PC-3 (cell line): ENCODE results near the gene MXD3. TPM values are rescaled to one million over a fixed set of nuclear protein-coding genes. Genes with fewer than 3 reads are reported as not detected.

Experiments used
- ATAC-seq: fragments of 200-7000 bp; cut with Tn5 transposase; 2 replicates; pipeline ENCODE4 v1.9.1; 2020; ENCODE audit warnings: mild to moderate bottlenecking, moderate library complexity
- BruUV-seq: library from RNA; stranded (reverse); fragments of 400-500 nt; replicated peaks from 2 replicates; lab custom pipeline; 2021; lab: Mats Ljungman, UMichigan
- CTCF ChIA-PET: fragments of 300-600 bp; sonication (Branson Sonifier 250); formaldehyde crosslinking; loops from one replicate; lab custom pipeline; 2022; ENCODE audit warnings: antibody characterized with exemption; lab: Charles Lee
- POLR2A ChIA-PET: fragments of 300-600 bp; sonication (Branson Sonifier 250); formaldehyde crosslinking; loops from one replicate; lab custom pipeline; 2022; ENCODE audit warnings: antibody characterized with exemption; ENCODE audit not compliant: unreplicated experiment; lab: Charles Lee
- DNase-seq: peaks from one replicate; pipeline ENCODE4 v3.0.0-alpha.2; 2015
- H2AFZ ChIP-seq: fragments of 300-600 bp; sonication (generic); 2 replicates; pipeline ENCODE4 v1.6.0; 2016; ENCODE audit warnings: antibody characterized with exemption, low read length
- H3F3A ChIP-seq: fragments of 300-600 bp; sonication (generic); one replicate; pipeline ENCODE4 v1.6.0; 2017; ENCODE audit warnings: antibody characterized with exemption, low read length, control low read depth, mild to moderate bottlenecking; ENCODE audit not compliant: unreplicated experiment
- H3K27ac ChIP-seq: fragments of 300-600 bp; sonication (generic); 2 replicates; pipeline ENCODE4 v1.5.1; 2016; ENCODE audit warnings: mild to moderate bottlenecking, low read length
- H3K27me3 ChIP-seq: fragments of 300-600 bp; sonication (generic); 2 replicates; pipeline ENCODE4 v1.6.1; 2016; ENCODE audit warnings: low read length, mixed read lengths
- H3K36me3 ChIP-seq: fragments of 300-600 bp; sonication (generic); 2 replicates; pipeline ENCODE4 v1.6.1; 2016; ENCODE audit warnings: low read depth, mixed run types, low read length, mixed read lengths
- H3K4me1 ChIP-seq: fragments of 300-600 bp; sonication (generic); 2 replicates; pipeline ENCODE4 v1.5.1; 2016; ENCODE audit warnings: low read length; ENCODE audit not compliant: insufficient read depth
- H3K4me2 ChIP-seq: fragments of 300-600 bp; sonication (generic); 2 replicates; pipeline ENCODE4 v1.6.0; 2016; ENCODE audit warnings: low read length
- H3K4me3 ChIP-seq: fragments of 300-600 bp; sonication (generic); 2 replicates; pipeline ENCODE4 v1.5.1; 2016; ENCODE audit warnings: mild to moderate bottlenecking, low read length, mixed read lengths
- H3K79me2 ChIP-seq: fragments of 300-600 bp; sonication (generic); 2 replicates; pipeline ENCODE4 v1.6.1; 2017; ENCODE audit warnings: low read length, mixed read lengths
- H3K9ac ChIP-seq: fragments of 300-600 bp; sonication (generic); 2 replicates; pipeline ENCODE4 v1.6.0; 2016; ENCODE audit warnings: mild to moderate bottlenecking, low read length
- H3K9me2 ChIP-seq: fragments of 300-600 bp; sonication (generic); replicated peaks from 2 replicates; pipeline ENCODE4 v1.6.1; 2016; ENCODE audit warnings: mixed run types, low read length, mixed read lengths
- H3K9me3 ChIP-seq: fragments of 300-600 bp; sonication (generic); 2 replicates; pipeline ENCODE4 v1.6.1; 2016; ENCODE audit warnings: low read length, mixed read lengths
- H4K20me1 ChIP-seq: fragments of 300-600 bp; sonication (generic); 2 replicates; pipeline ENCODE4 v1.6.1; 2016; ENCODE audit warnings: low read length, mixed read lengths
- EZH2 ChIP-seq: fragments of 300-600 bp; sonication (generic); IDR thresholded peaks from one replicate; pipeline ENCODE4 v1.6.1; 2017; ENCODE audit warnings: antibody characterized with exemption, mild to moderate bottlenecking, low read length; ENCODE audit not compliant: unreplicated experiment
- EZH2phosphoT487 ChIP-seq: fragments of 300-600 bp; sonication (generic); IDR thresholded peaks from 2 replicates; pipeline ENCODE4 v1.6.1; 2018; ENCODE audit warnings: mild to moderate bottlenecking, antibody characterized with exemption, low read length, borderline replicate concordance
- intact Hi-C: fragments of 100-400 bp; cut with micrococcal nuclease; formaldehyde crosslinking; loops from 2 replicates; pipeline ENCODE4 v1.9.0; 2023
- total RNA-seq: library from RNA; depleted of rRNA; stranded (reverse); fragments of >200 nt; gene quantifications from 2 replicates; pipeline ENCODE4 v1.2.3, GENCODE V29; 2014
- TF ChIP-seq, protein P1 (sequence below): fragments of 300-600 bp; sonication (generic); conservative IDR thresholded peaks from 2 replicates; pipeline ENCODE4 v1.5.1; 2017; ENCODE audit warnings: antibody characterized with exemption, low read depth, mild to moderate bottlenecking, low read length

The MXD3 gene
- total RNA-seq, 1 experiment from 2014 or later: 45.7 TPM

DNA sequence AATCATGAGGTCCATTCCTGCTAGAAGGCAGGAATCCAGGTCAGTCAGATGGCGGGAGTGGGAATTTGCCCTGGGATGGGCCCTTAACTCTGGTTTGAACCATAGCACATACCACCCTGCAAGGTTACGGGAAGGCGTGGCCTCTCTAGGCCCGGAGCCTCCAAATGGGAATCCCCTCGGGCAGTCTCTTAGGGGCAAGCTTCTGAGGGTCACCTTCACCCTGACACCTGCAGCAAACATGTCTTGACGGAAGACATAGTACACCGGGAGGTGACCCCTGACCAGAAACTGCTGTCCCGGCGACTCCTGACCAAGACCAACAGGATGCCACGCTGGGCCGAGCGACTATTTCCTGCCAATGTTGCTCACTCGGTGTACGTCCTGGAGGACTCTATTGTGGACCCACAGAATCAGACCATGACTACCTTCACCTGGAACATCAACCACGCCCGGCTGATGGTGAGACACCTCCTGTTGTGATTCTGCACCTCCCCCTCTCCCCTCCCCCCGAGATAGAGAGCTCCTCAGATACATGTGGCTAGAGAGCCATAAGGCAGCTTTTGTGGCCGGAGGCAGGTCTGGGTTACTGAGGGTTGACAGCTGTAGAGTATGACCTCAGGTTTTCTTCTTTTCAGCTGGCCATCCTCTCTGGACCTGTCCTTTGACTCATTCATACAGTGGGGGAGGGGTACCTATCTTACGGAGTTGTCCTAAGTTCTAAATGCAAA, 7.1 kb downstream of the MXD3 start:
- intact Hi-C loops: loop anchor here (5.0 kb wide), 2 partner anchors 172 to 193 kb away; partner anchors contain the start of genes NSD1 and PDLIM7
- Histone ChIP-seq H3K4me3 (peak overlapping the region; percentile 86), H3K9ac (peak overlapping the region; percentile 89), H3K4me2 (peak overlapping the region; percentile 97), H3K27ac (peak overlapping the region; percentile 92), H4K20me1 (peaks cover 25% of the 10 kb centered on the region), H3K36me3 (peaks cover 18% of the 10 kb centered on the region; the same call in 1 of the 2 replicates), H3K79me2 (peaks cover 50% of the 10 kb centered on the region), H3F3A (peaks cover 19% of the 10 kb centered on the region), H3K9me3 (no peaks in the 10 kb centered on the region), H2AFZ (no peak overlapping the region), H3K4me1 (peaks cover 48% of the 10 kb centered on the region), H3K9me2 (no peaks in the 10 kb centered on the region), H3K27me3 (no peaks in the 10 kb centered on the region)
- DNase-seq (peak; percentile 57), ATAC-seq (no peak)
- ChIA-PET POLR2A (no interaction called here), CTCF (no interaction called here)
- BruUV-seq: TSS peak; percentile 54
- TF ChIP-seq EZH2phosphoT487: no peak
- no peak for TF ChIP-seq EZH2
- TF ChIP-seq, protein P1, sequence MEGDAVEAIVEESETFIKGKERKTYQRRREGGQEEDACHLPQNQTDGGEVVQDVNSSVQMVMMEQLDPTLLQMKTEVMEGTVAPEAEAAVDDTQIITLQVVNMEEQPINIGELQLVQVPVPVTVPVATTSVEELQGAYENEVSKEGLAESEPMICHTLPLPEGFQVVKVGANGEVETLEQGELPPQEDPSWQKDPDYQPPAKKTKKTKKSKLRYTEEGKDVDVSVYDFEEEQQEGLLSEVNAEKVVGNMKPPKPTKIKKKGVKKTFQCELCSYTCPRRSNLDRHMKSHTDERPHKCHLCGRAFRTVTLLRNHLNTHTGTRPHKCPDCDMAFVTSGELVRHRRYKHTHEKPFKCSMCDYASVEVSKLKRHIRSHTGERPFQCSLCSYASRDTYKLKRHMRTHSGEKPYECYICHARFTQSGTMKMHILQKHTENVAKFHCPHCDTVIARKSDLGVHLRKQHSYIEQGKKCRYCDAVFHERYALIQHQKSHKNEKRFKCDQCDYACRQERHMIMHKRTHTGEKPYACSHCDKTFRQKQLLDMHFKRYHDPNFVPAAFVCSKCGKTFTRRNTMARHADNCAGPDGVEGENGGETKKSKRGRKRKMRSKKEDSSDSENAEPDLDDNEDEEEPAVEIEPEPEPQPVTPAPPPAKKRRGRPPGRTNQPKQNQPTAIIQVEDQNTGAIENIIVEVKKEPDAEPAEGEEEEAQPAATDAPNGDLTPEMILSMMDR: no peak

DNA sequence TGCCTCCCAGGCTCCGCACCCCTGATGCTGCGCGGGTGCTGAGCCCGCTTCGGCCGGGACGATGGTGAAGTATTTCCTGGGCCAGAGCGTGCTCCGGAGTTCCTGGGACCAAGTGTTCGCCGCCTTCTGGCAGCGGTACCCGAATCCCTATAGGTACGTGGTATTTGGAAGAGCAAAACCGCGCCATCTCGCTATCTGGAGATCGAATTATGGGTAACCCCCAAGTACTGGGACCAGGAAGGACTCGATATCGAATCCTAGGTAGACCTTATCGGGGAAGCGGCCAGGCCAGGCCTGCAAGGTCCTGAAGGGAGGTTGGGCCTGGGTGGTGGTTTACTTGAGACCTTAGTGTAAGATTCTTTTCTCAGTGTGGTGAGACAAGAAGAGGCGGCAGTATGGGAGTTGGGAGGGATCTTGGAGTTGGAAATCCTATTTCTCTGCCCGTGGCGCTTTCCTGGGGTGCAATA, 7.7 kb downstream of the MXD3 start:
- POLR2A ChIA-PET: no interaction called here
- peaks cover 47% of the 10 kb centered on the region for H3K79me2 ChIP-seq

More for the DNA sequence above, 7.7 kb downstream of the MXD3 start:
- Histone ChIP-seq H3F3A (peaks cover 19% of the 10 kb centered on the region), H3K9me3 (no peaks in the 10 kb centered on the region), H2AFZ (peak overlapping the region; percentile 31; the same call in 1 of the 2 replicates), H3K4me1 (peaks cover 53% of the 10 kb centered on the region), H3K4me3 (peak overlapping the region; percentile 86), H3K9me2 (no peaks in the 10 kb centered on the region), H3K9ac (peak overlapping the region; percentile 89), H3K4me2 (peak overlapping the region; percentile 97), H4K20me1 (peaks cover 25% of the 10 kb centered on the region), H3K36me3 (peaks cover 18% of the 10 kb centered on the region; the same call in 1 of the 2 replicates), H3K27me3 (no peaks in the 10 kb centered on the region), H3K27ac (peak overlapping the region; percentile 92)
- no peak for TF ChIP-seq EZH2
- TF ChIP-seq, protein P1: no peak
- TF ChIP-seq EZH2phosphoT487: no peak
- CTCF ChIA-PET: no interaction called here
- no peak for DNase-seq
- BruUV-seq: no TSS peak
- no peak for ATAC-seq
- intact Hi-C loops: loop anchor here (5.0 kb wide), 2 partner anchors 172 to 193 kb away; partner anchors contain the start of genes NSD1 and PDLIM7
